Measurements from ENCODE around the gene POMT1.
"Not testable (repeated sequence)": the region's sequence is repeated elsewhere in the genome, so short reads cannot be mapped to it uniquely, and the experiment has no call there.

POMT1 gene

GRCh38 chr9:131502781-131503625, at the start of gene POMT1:
Gene POMT1 (plus strand): TSS chr9:131502918. CDS start chr9:131504219, 1,301 bp downstream.
- DNase-seq (ENCODE audit: low read depth in 1 of 2, low spot score in 1 of 2): peak; percentile 81 to 83

GRCh38 chr9:131454028-131454427, 48.7 kb upstream of the POMT1 start:
- no peak for DNase-seq (ENCODE audit: low read depth in 1 of 2, low spot score in 1 of 2)

- DNase-seq (ENCODE audit: low read depth in 1 of 2, low spot score in 1 of 2): not testable (repeated sequence)
Observed at GRCh38 chr9:131455655-131456054, 47.1 kb upstream of the POMT1 start.

- DNase-seq (ENCODE audit: low read depth in 1 of 2, low spot score in 1 of 2): no peak
Observed at GRCh38 chr9:131457746-131458145, 45.0 kb upstream of the POMT1 start.

GRCh38 chr9:131459056-131459455, 43.7 kb upstream of the POMT1 start:
- no peak for DNase-seq (ENCODE audit: low read depth in 1 of 2, low spot score in 1 of 2)

GRCh38 chr9:131461166-131461565, 41.6 kb upstream of the POMT1 start:
- no peak for DNase-seq (ENCODE audit: low read depth in 1 of 2, low spot score in 1 of 2)

- DNase-seq (ENCODE audit: low read depth in 1 of 2, low spot score in 1 of 2): no peak
Observed at GRCh38 chr9:131464354-131465000, 38.2 kb upstream of the POMT1 start.

- DNase-seq (ENCODE audit: low read depth in 1 of 2, low spot score in 1 of 2): no peak
Observed at GRCh38 chr9:131465401-131465800, 37.3 kb upstream of the POMT1 start.

- no peak for DNase-seq (ENCODE audit: low read depth in 1 of 2, low spot score in 1 of 2)
Observed at GRCh38 chr9:131467214-131467935, 35.3 kb upstream of the POMT1 start.

- no peak for DNase-seq (ENCODE audit: low read depth in 1 of 2, low spot score in 1 of 2)
Observed at GRCh38 chr9:131468031-131468430, 34.7 kb upstream of the POMT1 start.

- DNase-seq (ENCODE audit: low read depth in 1 of 2, low spot score in 1 of 2): no peak
Observed at GRCh38 chr9:131469356-131469755, 33.4 kb upstream of the POMT1 start.

GRCh38 chr9:131469951-131470350, 32.8 kb upstream of the POMT1 start:
- no peak for DNase-seq (ENCODE audit: low read depth in 1 of 2, low spot score in 1 of 2)

- no peak for DNase-seq (ENCODE audit: low read depth in 1 of 2, low spot score in 1 of 2)
Observed at GRCh38 chr9:131470581-131470991, 32.1 kb upstream of the POMT1 start.

GRCh38 chr9:131472085-131472484, 30.6 kb upstream of the POMT1 start:
- not testable (repeated sequence) for DNase-seq (ENCODE audit: low read depth in 1 of 2, low spot score in 1 of 2)

GRCh38 chr9:131473198-131473885, 29.4 kb upstream of the POMT1 start:
- DNase-seq (ENCODE audit: low read depth in 1 of 2, low spot score in 1 of 2): no peak

GRCh38 chr9:131473891-131474290, 28.8 kb upstream of the POMT1 start:
- no peak for DNase-seq (ENCODE audit: low read depth in 1 of 2, low spot score in 1 of 2)

GRCh38 chr9:131474711-131475110, 28.0 kb upstream of the POMT1 start:
- no peak for DNase-seq (ENCODE audit: low read depth in 1 of 2, low spot score in 1 of 2)

GRCh38 chr9:131475111-131475955, 27.4 kb upstream of the POMT1 start:
- no peak for DNase-seq (ENCODE audit: low read depth in 1 of 2, low spot score in 1 of 2)

GRCh38 chr9:131475956-131476776, 26.6 kb upstream of the POMT1 start:
- DNase-seq (ENCODE audit: low read depth in 1 of 2, low spot score in 1 of 2): no peak
